Inflammatory macrophage treated with lipopolysaccharide for 4 hours (primary cell): Measurements from ENCODE around the gene PUSL1.
A peak's percentile ranks its signal among the peaks of the same experiment; 100 is the strongest.

Experiments used
- DNase-seq: peaks from one replicate; pipeline ENCODE4 v3.0.0-alpha.2; 2020

Gene PUSL1

GRCh38 chr1:1342061-1342562 lies 33.7 kb downstream of the PUSL1 start:
- DNase-seq = no peak

- DNase-seq = no peak
These were observed 34.3 kb downstream of the PUSL1 start for GRCh38 chr1:1342584-1343115.

DNA sequence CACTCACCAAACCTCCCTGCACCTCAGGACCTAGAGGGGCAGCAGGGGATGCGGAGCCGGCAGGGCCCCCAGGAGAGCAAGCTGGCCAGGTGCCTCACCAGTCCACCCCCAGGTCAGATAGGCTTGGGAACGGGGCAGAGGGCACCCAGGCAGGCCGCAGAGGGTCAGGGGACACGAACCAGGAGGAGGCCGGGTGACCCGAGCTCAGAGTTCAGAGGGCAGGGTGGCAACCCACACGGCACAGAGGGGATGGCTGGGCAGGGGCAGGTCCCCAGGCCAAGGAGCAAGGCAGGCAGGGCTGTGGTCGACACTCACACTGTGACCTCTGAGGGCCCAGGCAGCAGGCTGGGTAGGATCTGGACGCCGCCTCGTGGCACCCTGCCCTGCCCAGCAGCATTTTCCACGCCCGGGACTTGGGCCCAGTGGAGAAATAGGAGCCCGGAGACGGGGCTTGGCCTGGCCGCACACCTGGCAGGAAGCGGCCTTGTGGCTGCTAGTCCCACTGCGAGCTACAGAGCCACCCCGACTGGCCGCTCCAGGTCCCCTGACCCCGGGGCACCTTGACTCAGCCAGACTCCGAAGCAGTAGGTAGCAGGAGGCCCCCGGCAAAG lies 35.5 kb downstream of the PUSL1 start:
- no peak for DNase-seq

GRCh38 chr1:1344655-1345361 lies 36.4 kb downstream of the PUSL1 start:
- DNase-seq = peak; percentile 27

DNA sequence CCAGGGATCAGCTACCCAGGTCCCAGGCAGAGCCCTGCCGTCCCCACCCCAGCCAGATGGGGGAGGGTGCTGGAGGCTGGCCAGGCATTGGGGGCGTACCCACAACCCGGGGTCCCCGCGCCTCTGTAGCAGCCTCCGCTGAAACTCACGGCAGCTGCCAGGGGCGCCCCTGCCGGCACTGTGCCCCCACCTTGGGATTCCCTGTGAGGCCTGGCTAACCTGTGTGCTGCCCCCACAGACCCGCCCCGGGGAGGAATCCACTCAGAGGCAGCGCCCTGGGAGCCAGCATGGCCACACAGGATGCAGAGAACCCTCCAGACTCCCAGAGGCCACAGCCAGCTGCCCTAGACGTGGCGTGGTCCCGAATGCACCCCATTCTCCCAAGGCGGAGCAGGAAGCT lies 37.0 kb downstream of the PUSL1 start:
- DNase-seq = no peak

DNA sequence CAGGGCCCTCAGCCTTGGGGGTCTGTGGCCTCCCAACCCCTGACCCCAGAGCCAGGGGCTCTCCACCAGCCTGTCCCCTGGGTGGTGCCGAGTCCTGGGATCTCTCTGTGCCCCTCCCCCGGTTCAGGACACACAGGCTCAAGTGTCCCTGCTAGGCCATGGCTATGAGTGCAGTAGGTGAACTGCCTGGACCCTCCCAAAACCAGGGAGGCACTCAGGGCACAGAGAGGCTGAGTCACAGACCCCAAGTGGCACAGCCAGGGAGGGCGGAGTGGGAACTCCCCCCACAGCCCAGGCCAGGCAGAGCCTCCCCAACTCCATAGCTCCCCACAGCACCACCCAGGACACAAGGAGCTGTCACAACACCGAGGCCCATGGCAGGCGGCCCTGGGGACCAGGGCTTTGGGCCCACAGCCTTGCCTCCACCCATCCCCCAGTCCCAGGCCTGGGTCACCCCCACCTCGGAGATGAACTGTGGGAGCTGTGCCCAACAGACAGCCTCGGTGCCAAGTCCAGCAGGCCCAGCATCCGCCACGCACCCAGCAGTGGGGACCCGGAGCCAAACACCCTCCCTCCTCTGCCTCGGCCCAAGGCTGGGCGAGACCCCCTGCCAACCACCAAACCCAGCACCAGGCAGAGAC lies 37.6 kb downstream of the PUSL1 start:
- DNase-seq = no peak

DNA sequence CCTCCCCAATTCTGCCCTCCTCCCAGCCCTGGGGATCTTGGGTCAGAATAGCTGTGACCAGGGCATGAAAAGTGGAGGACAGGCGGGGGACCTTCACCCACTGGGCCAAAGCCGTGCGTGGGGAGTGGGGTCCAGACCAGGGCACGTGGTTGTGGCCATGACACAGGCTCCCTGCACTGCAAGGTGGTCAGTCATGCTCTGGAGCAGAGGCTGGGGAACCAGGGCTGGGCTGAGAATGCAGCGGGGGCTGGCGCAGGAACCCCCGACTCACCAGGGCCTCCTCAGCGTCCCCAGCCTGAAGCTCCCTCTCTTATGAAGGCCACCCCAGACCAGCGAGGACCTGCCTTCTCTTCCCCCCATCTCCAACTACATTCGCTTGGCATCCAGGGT lies 38.1 kb downstream of the PUSL1 start:
- no peak for DNase-seq

- DNase-seq = no peak
These were observed 38.7 kb downstream of the PUSL1 start for GRCh38 chr1:1347026-1347595.

GRCh38 chr1:1347663-1348419 lies 39.4 kb downstream of the PUSL1 start:
- no peak for DNase-seq

DNA sequence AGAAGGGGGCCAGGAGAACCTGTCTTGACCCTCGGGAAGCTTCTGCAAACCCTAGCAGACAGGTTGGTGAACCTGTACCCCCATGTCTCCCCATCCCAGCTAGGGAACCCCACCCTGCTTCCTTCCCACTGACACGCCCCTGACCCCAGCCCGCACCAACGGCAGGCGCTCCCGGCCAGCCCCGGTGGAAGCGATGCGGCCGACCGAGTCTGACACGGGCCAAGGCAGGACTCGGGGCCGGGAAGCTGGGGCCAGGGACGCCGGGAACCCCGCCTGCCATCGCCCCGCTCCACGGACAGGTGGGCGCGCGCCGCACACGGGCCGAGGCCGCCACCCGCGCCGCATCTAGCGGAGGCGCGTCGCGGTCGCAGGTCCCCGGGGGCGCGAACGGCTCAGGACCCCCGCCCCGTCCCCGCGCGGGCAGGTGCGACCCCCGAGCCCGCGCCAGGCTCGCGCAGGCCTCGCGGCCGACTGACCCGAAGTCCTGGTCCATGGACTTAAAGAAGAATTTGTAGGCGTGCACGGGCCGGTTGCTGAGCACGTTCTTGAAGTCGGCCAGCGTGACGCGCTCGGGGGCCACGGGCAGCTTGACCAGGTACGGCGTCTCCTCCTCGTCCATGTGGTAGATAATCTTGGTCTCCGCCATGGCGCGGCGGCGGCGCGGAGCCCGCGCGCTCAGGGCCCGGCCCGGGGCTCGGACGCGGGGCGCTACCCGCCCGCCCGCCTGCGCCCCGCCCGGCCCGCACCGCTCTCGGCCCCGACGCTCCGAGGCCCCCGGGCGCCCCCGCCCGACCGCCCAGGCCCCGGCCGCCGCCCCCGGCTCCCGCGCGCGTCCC lies 40.2 kb downstream of the PUSL1 start:
- DNase-seq = peak; percentile 10

DNA sequence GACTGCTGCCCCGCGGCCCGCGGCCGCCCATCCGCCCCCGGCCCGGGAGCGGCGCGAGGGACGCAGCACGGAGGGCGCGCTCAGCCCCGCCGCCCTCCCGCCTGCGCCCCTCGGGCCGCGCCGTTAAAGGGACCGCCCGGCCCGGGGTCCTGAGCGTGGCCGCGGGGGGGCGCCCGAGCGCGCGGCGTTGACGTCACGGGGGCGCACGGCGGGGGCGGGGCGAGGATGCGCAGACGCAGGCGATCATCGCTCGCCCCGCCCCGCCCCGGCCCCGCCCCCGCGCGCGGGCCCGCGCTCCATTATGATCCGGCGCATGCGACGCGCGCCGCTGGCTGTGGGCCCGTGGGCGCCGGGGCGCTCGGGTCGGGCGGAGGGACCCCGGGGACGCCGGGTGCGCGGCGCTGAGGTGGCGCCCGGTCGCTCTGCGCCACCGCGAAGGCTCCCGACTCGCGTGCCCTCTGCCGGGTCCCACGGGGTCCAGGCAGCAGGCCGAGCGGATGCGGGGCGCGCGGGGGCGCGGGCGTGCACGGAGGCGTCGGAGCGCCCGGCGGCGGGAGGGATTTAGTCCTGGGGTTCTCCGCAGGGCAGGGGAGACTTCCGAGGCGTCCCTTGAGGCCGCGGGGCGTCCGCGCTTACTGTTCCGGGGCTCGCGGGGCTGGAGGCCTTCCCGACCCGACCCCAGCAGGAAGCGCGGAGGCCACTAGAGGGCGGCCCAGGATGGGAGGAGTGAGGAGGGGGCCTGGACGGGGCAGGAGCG lies 41.0 kb downstream of the PUSL1 start, which contains the start of gene DVL1:
Gene DVL1 (minus strand): TSS at position 163 of the 757 bp plus-strand sequence. CDS start 353 bp downstream, outside the sequence.
- peak; percentile 55 for DNase-seq

- no peak for DNase-seq
These were observed 43.4 kb downstream of the PUSL1 start for GRCh38 chr1:1351511-1352427.

GRCh38 chr1:1352786-1353388 lies 44.5 kb downstream of the PUSL1 start:
- DNase-seq = no peak

DNA sequence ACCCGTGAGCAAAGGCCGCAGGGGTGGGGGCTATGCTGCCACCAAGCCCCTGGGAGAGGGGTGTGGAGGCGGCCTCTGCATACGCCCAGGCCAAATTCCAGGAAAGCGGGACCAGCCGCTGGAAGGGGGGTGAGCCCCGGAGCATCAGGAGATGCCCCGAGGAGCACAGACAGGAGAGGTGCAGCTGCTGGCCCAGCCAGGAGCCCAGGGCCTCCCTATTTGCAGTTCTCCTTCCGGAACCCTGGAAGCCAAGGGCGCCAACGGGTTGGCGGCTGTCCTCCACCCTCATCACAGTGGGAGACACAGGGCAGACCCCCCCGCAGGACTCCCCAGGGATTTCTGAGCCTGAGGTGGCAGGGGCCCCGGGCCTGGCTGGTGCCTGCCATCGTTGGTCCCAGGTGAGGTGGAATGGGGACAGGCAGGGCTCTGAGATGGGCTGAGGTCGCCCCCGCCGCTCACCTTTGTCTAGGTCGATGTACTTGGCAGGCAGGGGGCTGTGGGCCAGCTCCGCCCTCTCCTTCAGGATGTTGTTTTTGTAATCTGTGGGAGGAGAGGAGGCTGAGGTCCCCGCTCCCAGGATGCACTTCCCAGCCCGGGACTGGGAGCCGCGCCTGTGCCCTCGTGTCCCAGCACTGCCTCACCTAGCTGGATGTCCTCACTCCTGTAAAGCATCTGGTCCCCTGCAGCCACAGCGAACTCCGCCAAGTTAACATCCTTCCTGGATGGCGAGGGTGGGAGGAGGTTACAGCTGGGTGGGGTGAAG lies 45.2 kb downstream of the PUSL1 start:
- DNase-seq = no peak

- no peak for DNase-seq
These were observed 46.2 kb downstream of the PUSL1 start for GRCh38 chr1:1354271-1355247.

DNA sequence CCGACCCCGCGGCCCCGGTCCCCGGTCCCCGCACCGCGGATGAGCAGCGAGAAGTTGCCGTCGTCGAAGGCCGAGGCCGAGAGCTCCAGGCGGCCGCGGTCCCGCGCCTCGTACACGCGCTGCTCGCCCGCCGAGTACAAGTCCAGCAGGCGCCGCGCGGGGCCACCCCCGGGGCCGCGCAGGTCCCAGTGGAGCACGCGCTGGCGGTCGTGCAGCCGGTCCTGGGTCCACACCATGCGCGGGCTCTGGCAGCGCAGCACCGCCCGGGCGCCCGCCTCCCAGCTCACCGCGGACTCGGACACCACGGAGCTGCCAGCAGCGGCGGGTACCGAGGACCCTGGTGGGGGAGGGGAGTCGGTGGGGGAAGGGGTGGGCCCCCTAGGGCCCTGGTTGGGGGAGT lies 47.0 kb downstream of the PUSL1 start:
- DNase-seq = peak; percentile 16

DNA sequence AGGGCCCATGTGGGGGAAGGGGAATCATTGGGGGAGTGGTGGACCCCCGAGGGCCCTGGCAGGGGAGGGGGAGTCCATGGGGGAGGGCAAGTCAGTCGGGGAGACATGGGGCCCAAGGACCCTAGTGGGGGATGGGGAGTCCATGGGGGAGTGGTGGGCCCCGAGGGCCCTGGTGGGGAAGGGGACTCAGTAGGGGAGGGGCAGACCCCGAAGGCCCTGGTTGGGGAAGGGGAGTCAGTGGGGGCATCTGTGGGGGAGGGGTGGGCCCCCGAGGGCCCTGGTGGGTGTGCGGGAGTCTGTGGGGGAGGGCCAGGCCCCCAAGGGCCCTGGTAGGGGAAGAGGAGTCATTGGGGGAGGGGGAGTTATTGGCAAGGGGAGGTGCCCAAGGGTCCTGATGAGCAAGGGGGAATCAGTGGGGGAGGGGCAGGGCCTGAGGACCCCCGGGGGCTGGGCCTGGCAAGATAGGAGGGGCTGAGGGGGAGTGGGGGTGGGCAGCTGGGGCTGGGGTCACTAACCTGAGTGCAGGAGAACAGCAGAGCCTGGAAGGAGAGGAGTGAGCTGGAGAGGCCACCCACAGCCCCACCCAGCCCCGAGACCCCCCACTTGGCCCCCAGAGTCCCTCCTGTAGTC lies 47.9 kb downstream of the PUSL1 start:
- no peak for DNase-seq
